Panc1 (cell line): ENCODE measurements around the gene C18orf54. TPM values are rescaled to one million over a fixed set of nuclear protein-coding genes. Genes with fewer than 3 reads are reported as not detected.

Experiments used
- ATAC-seq: fragments of 200-7000 bp; cut with Tn5 transposase; 2 replicates; pipeline ENCODE4 v1.9.1; 2020; ENCODE audit warnings: mild to moderate bottlenecking, moderate library complexity
- BruUV-seq: library from RNA; stranded (reverse); fragments of 400-500 nt; replicated peaks from 2 replicates; lab custom pipeline; 2021; lab: Mats Ljungman, UMichigan
- CTCF ChIA-PET: fragments of 300-600 bp; sonication (Branson Sonifier 250); formaldehyde crosslinking; loops from one replicate; lab custom pipeline; 2022; ENCODE audit warnings: antibody characterized with exemption; lab: Charles Lee
- POLR2A ChIA-PET: fragments of 300-600 bp; sonication (Branson Sonifier 250); formaldehyde crosslinking; loops from one replicate; lab custom pipeline; 2022; ENCODE audit warnings: antibody characterized with exemption; lab: Charles Lee
- DNase-seq: peaks from one replicate; pipeline ENCODE4 v3.0.0-alpha.2; 2010; ENCODE audit warnings: low read depth, low spot score
- H3K27ac ChIP-seq: 2 replicates; pipeline ENCODE4 v1.5.1; 2011; ENCODE audit warnings: mild to moderate bottlenecking, low read length, inconsistent platforms
- H3K27me3 ChIP-seq: fragments of 200-500 bp; sonication (Bioruptor generic); 2 replicates; pipeline ENCODE4 v1.6.0; 2014; ENCODE audit warnings: low read length, inconsistent platforms; ENCODE audit not compliant: control insufficient read depth, insufficient read depth
- H3K36me3 ChIP-seq: fragments of 200-500 bp; sonication (Bioruptor generic); 2 replicates; pipeline ENCODE4 v1.5.1; 2014; ENCODE audit warnings: inconsistent platforms, mild to moderate bottlenecking, low read length, moderate library complexity; ENCODE audit not compliant: control insufficient read depth, insufficient read depth
- H3K4me1 ChIP-seq: 2 replicates; pipeline ENCODE4 v1.5.1; 2011; ENCODE audit warnings: inconsistent platforms, mild to moderate bottlenecking, low read length, moderate library complexity; ENCODE audit not compliant: control insufficient read depth, insufficient read depth
- H3K4me3 ChIP-seq, 2 experiments: 2 replicates each; pipeline ENCODE4 v1.5.1; 2011 to 2012; ENCODE audit warnings: low read depth in 2 of 2, low read length in 2 of 2, mild to moderate bottlenecking in 2 of 2, inconsistent platforms in 1 of 2, moderate library complexity in 1 of 2
- H3K9me3 ChIP-seq: fragments of 200-500 bp; sonication (Bioruptor generic); 2 replicates; pipeline ENCODE4 v1.5.1; 2014; ENCODE audit warnings: low read depth, mild to moderate bottlenecking, inconsistent platforms, low read length, moderate library complexity; ENCODE audit not compliant: control insufficient read depth, insufficient read depth
- CTCF ChIP-seq: fragments of 450-650 bp; IDR thresholded peaks from 2 replicates; pipeline ENCODE4 v1.5.1; 2017; ENCODE audit warnings: mild to moderate bottlenecking
- POLR2AphosphoS5 ChIP-seq: IDR thresholded peaks from 2 replicates; pipeline ENCODE4 v1.6.1; 2012; ENCODE audit warnings: mild to moderate bottlenecking, low read depth, low read length, moderate library complexity
- REST ChIP-seq, 2 experiments: IDR thresholded peaks; 2 replicates each; pipeline ENCODE4 v1.6.1; 2011 to 2012; ENCODE audit warnings: low read depth in 2 of 2, control low read depth in 1 of 2, low read length in 1 of 2, mild to moderate bottlenecking in 1 of 2, moderate library complexity in 1 of 2; ENCODE audit not compliant: insufficient read depth in 1 of 2
- SIN3A ChIP-seq: IDR thresholded peaks from 2 replicates; pipeline ENCODE4 v1.6.1; 2012; ENCODE audit warnings: low read depth, mild to moderate bottlenecking, low read length, moderate library complexity, borderline replicate concordance; ENCODE audit not compliant: insufficient read depth
- TCF7L2 ChIP-seq: IDR thresholded peaks from 2 replicates; pipeline ENCODE4 v1.6.1; 2011; ENCODE audit warnings: mild to moderate bottlenecking, low read depth, low read length, inconsistent platforms
- in situ Hi-C: cut with HindIII; loops from 2 replicates; pipeline ENCODE4 v1.10.0; 2016; ENCODE audit warnings: low sequenced_read_pairs, low pct_unique_long_range_greater_than_20kb
- intact Hi-C: fragments of 100-400 bp; cut with micrococcal nuclease; formaldehyde crosslinking; loops from one replicate; pipeline ENCODE4 v1.10.0; 2022; ENCODE audit not compliant: unreplicated experiment
- total RNA-seq: library from RNA; stranded (reverse); gene quantifications from one replicate; pipeline ENCODE4 v1.2.1, GENCODE V29; 2021; ENCODE audit not compliant: unreplicated experiment

C18orf54 gene
- total RNA-seq, 1 experiment from 2014 or later = 7.5 TPM

DNA sequence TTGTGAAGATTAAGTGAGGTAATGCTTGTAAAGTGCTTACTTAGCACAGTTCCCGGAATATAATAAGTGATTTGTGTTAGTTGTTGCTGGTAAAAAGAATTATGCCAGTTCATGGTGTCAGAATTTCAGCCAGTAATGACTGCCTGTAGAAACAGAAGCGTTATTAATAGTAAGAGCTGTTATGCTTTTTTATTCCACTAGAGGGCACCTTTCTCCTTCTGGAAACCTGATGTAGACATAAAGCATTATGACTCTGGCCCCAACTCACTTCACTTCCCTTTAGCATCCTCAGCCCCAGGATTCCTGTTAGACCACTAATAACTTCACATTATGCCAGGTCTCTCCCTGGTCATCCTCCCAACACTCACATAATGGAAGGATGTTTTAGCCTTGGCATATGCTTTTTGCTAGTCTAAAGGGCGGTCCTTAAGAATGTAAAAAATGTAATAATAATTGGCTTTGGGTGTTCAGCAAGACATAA is 34.9 kb downstream of the C18orf54 start:
- Histone ChIP-seq H3K27ac (no peak overlapping the region), H3K4me1 (peaks cover 4% of the 10 kb centered on the region; the same call in 1 of the 2 replicates), H3K9me3 (no peaks in the 10 kb centered on the region), H3K4me3 (no peak overlapping the region), H3K36me3 (no peaks in the 10 kb centered on the region), H3K27me3 (no peaks in the 10 kb centered on the region)
- intact Hi-C loops = loop anchor here (5.0 kb wide), 1 partner anchor 280 kb away; no protein-coding TSS in a partner anchor
- peak; percentile 65 for TF ChIP-seq CTCF
- TF ChIP-seq POLR2AphosphoS5 = no peak
- no peak for TF ChIP-seq TCF7L2
- POLR2A ChIA-PET = no interaction called here
- DNase-seq = peak; percentile 36
- in situ Hi-C loops = no loop called here
- CTCF ChIA-PET = interaction anchor here (0.6 to 1.2 kb wide), 3 partner anchors 29 to 169 kb away, joined by 3 read pairs; partner anchors contain the start of genes C18orf54 and STARD6
- no TSS peak for BruUV-seq
- 0 out of 2 replicates have a peak, but pooled peaks have one; percentile 62 for ATAC-seq

DNA sequence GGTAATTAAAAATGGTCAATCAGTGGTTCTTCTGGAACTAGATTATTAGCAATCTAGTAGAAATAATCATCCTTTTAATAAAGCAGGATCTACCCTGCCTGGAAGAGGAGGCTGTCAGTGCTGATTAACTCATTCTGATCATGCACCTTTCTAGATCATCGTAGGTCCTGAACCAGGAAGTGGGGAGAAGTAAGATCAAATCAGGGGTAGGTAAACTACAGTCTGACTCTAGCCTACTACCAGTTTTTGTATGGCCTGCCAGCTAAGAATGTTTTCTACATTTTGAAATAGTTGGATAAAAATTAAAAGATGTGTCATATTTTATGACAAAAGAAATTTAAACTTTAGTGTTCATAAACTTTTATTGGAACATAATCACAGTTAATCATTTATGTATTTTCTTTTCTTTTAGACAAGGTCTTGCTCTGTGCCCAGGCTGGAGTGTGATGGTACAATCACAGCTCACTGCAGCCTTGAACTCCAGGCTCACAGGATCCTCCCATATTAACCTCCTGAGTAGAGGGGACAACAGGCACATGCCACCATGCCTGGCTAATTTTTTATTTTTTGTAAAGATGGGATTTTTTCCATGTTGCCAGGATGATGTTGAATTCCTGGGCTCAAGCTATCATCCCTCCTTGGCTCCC is 36.1 kb downstream of the C18orf54 start:
- CTCF ChIA-PET = interaction anchor here (0.6 kb wide), 1 partner anchor 209 kb away, joined by 3 read pairs; no protein-coding TSS in a partner anchor
- in situ Hi-C loops = no loop called here
- TF ChIP-seq CTCF (no peak), TCF7L2 (no peak), REST (IDR thresholded peaks at IDR 0.05; ENCODE audit: insufficient read depth in 1 of 2, low read depth in 2 of 2, low read length in 1 of 2) (no peak), POLR2AphosphoS5 (no peak), SIN3A (no peak)

More for the DNA sequence above, 36.1 kb downstream of the C18orf54 start:
- intact Hi-C loops = loop anchor here (5.0 kb wide), 1 partner anchor 279 kb away; no protein-coding TSS in a partner anchor
- POLR2A ChIA-PET = no interaction called here
- DNase-seq (no peak), ATAC-seq (no peak)
- Histone ChIP-seq H3K4me1 (peaks cover 4% of the 10 kb centered on the region; the same call in 1 of the 2 replicates), H3K27ac (no peak overlapping the region), H3K27me3 (no peaks in the 10 kb centered on the region), H3K9me3 (no peaks in the 10 kb centered on the region), H3K36me3 (no peaks in the 10 kb centered on the region), H3K4me3 (no peak overlapping the region)
- BruUV-seq = no TSS peak
